Esophagus squamous epithelium (tissue), 4 donors: ENCODE measurements around the gene TMEFF1.

Source experiments
- POLR2A ChIP-seq, 4 donors: fragments of 450-650 bp; IDR thresholded peaks; one replicate each; pipeline ENCODE4 v1.6.1; 2017; ENCODE audit warnings: antibody characterized with exemption in 4 of 4, mild to moderate bottlenecking in 4 of 4, moderate library complexity in 3 of 4
- TF ChIP-seq, protein P1 (sequence below), 6 experiments: fragments of 450-650 bp in 4 of 6; fragments of 200-600 bp in 2 of 6; sonication (generic) in 2 of 6; IDR thresholded peaks; one replicate each; pipeline ENCODE4 v1.5.1; 2016 to 2019; ENCODE audit warnings: antibody characterized with exemption in 6 of 6, mild to moderate bottlenecking in 4 of 6, moderate library complexity in 4 of 6

DNA sequence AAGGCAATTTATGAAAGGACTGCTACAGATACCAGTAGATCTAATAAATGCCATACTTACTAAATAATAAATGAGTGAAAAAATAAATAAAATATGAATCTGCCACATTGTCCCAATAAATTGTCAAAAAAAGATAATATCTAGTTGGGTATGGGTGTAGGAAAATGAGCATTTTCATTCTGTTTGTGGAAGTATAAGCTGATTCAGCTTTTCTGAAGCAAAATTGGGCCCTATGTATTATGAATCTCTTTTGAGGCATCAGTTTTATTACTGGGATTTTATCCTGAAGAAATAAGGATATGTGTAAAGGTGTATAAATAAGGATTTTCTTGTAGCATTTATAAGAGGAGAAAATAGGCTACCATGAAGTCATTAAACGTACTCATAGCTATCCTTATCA lies 151.0 kb downstream of the TMEFF1 start:
- TF ChIP-seq, protein P1, sequence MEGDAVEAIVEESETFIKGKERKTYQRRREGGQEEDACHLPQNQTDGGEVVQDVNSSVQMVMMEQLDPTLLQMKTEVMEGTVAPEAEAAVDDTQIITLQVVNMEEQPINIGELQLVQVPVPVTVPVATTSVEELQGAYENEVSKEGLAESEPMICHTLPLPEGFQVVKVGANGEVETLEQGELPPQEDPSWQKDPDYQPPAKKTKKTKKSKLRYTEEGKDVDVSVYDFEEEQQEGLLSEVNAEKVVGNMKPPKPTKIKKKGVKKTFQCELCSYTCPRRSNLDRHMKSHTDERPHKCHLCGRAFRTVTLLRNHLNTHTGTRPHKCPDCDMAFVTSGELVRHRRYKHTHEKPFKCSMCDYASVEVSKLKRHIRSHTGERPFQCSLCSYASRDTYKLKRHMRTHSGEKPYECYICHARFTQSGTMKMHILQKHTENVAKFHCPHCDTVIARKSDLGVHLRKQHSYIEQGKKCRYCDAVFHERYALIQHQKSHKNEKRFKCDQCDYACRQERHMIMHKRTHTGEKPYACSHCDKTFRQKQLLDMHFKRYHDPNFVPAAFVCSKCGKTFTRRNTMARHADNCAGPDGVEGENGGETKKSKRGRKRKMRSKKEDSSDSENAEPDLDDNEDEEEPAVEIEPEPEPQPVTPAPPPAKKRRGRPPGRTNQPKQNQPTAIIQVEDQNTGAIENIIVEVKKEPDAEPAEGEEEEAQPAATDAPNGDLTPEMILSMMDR (IDR thresholded peaks at IDR 0.05) = no peak
- no peak for TF ChIP-seq POLR2A (IDR thresholded peaks at IDR 0.05)
